Vagina (tissue), 2 donors: ENCODE measurements around the gene ZNF440. TPM values are rescaled to one million over a fixed set of nuclear protein-coding genes. Genes with fewer than 3 reads are reported as not detected.

Experiments used
- DNase-seq, 2 donors: peaks; one replicate each; pipeline ENCODE4 v3.0.0-alpha.2; 2017; ENCODE audit errors: extremely low spot score in 2 of 2
- H3K27ac ChIP-seq: fragments of 200-600 bp; sonication (generic); one replicate; pipeline ENCODE4 v1.5.1; 2019
- H3K27me3 ChIP-seq: fragments of 200-600 bp; sonication (generic); one replicate; pipeline ENCODE4 v1.5.1; 2019
- H3K36me3 ChIP-seq, 2 donors: fragments of 200-600 bp; sonication (generic); one replicate each; pipeline ENCODE4 v1.5.1; 2017 to 2019
- H3K4me1 ChIP-seq: fragments of 200-600 bp; sonication (generic); one replicate; pipeline ENCODE4 v1.5.1; 2019
- H3K4me3 ChIP-seq, 2 donors: fragments of 200-600 bp; sonication (generic); 1 replicate in 1 of 2; 2 replicates in 1 of 2; pipeline ENCODE4 v1.5.1; 2016 to 2019
- H3K9me3 ChIP-seq: fragments of 200-600 bp; sonication (generic); one replicate; pipeline ENCODE4 v1.5.1; 2019
- CTCF ChIP-seq, 3 experiments: fragments of 450-650 bp in 2 of 3; fragments of 200-600 bp in 1 of 3; sonication (generic) in 1 of 3; IDR thresholded peaks; one replicate each; pipeline ENCODE4 v1.5.1; 2017 to 2019; ENCODE audit warnings: antibody characterized with exemption in 3 of 3, mild to moderate bottlenecking in 2 of 3, moderate library complexity in 2 of 3
- POLR2A ChIP-seq, 2 donors: fragments of 450-650 bp; IDR thresholded peaks; one replicate each; pipeline ENCODE4 v1.6.1; 2017; ENCODE audit warnings: antibody characterized with exemption in 2 of 2, mild to moderate bottlenecking in 2 of 2, moderate library complexity in 2 of 2
- POLR2AphosphoS5 ChIP-seq, 2 donors: sonication (generic); formaldehyde crosslinking; IDR thresholded peaks; one replicate each; pipeline ENCODE4 v1.9.0; 2017; ENCODE audit warnings: antibody characterized with exemption in 2 of 2, mild to moderate bottlenecking in 2 of 2, low read depth in 1 of 2; ENCODE audit not compliant: insufficient read depth in 1 of 2
- intact Hi-C: fragments of 100-400 bp; cut with DNase I; formaldehyde crosslinking; loops from one replicate; pipeline ENCODE4 v1.15.1; 2023
- total RNA-seq: library from RNA; depleted of rRNA; stranded (reverse); fragments of >200 nt; gene quantifications from one replicate; pipeline ENCODE4 v1.2.3, GENCODE V29; 2016

Gene ZNF440
- total RNA-seq, 1 donor from 2014 or later: 21.4 TPM

- H3K9me3 ChIP-seq: peaks cover 73% of the 10 kb centered on the region
- no peaks in the 10 kb centered on the region for H3K27me3 ChIP-seq
- TF ChIP-seq POLR2A (IDR thresholded peaks at IDR 0.05) (no peak), POLR2AphosphoS5 (IDR thresholded peaks at IDR 0.05; ENCODE audit: insufficient read depth in 1 of 2, low read depth in 1 of 2) (no peak), CTCF (IDR thresholded peaks at IDR 0.05) (no peak)
- intact Hi-C loops: no loop called here
- H3K36me3 ChIP-seq: peaks cover 14 to 63% of the 10 kb centered on the region in 2 donors
- H3K4me1 ChIP-seq: no peaks in the 10 kb centered on the region
- no peak overlapping the region for H3K4me3 ChIP-seq
- no peak for DNase-seq
- H3K27ac ChIP-seq: no peak overlapping the region
These were observed 33.5 kb upstream of the ZNF440 start for GRCh38 chr19:11780431-11781020.

GRCh38 chr19:11781295-11782057 lies 32.6 kb upstream of the ZNF440 start:
- DNase-seq: no peak
- no peaks in the 10 kb centered on the region for H3K4me1 ChIP-seq
- intact Hi-C loops: no loop called here
- H3K4me3 ChIP-seq: no peak overlapping the region
- H3K27ac ChIP-seq: no peak overlapping the region
- no peak for TF ChIP-seq CTCF (IDR thresholded peaks at IDR 0.05)
- TF ChIP-seq POLR2A (IDR thresholded peaks at IDR 0.05): no peak
- TF ChIP-seq POLR2AphosphoS5 (IDR thresholded peaks at IDR 0.05; ENCODE audit: insufficient read depth in 1 of 2, low read depth in 1 of 2): no peak
- peaks cover 14 to 63% of the 10 kb centered on the region in 2 donors for H3K36me3 ChIP-seq
- no peaks in the 10 kb centered on the region for H3K27me3 ChIP-seq
- H3K9me3 ChIP-seq: peaks cover 68% of the 10 kb centered on the region

GRCh38 chr19:11783767-11784166 lies 30.3 kb upstream of the ZNF440 start:
- H3K9me3 ChIP-seq: peaks cover 50% of the 10 kb centered on the region

GRCh38 chr19:11784356-11784755 lies 29.7 kb upstream of the ZNF440 start:
- DNase-seq: no peak
- Histone ChIP-seq H3K4me3 (no peak overlapping the region), H3K36me3 (peaks cover 10 to 35% of the 10 kb centered on the region in 2 donors), H3K4me1 (no peaks in the 10 kb centered on the region), H3K9me3 (peaks cover 49% of the 10 kb centered on the region), H3K27ac (no peak overlapping the region), H3K27me3 (no peaks in the 10 kb centered on the region)
- TF ChIP-seq POLR2A (IDR thresholded peaks at IDR 0.05): no peak
- no peak for TF ChIP-seq CTCF (IDR thresholded peaks at IDR 0.05)
- TF ChIP-seq POLR2AphosphoS5 (IDR thresholded peaks at IDR 0.05; ENCODE audit: insufficient read depth in 1 of 2, low read depth in 1 of 2): no peak
- intact Hi-C loops: no loop called here

More at GRCh38 chr19:11783767-11784166, 30.3 kb upstream of the ZNF440 start:
- Histone ChIP-seq H3K36me3 (peaks cover 10 to 41% of the 10 kb centered on the region in 2 donors), H3K27me3 (no peaks in the 10 kb centered on the region), H3K27ac (no peak overlapping the region), H3K4me1 (no peaks in the 10 kb centered on the region), H3K4me3 (no peak overlapping the region)
- intact Hi-C loops: no loop called here
- TF ChIP-seq POLR2A (IDR thresholded peaks at IDR 0.05): no peak
- no peak for TF ChIP-seq POLR2AphosphoS5 (IDR thresholded peaks at IDR 0.05; ENCODE audit: insufficient read depth in 1 of 2, low read depth in 1 of 2)
- TF ChIP-seq CTCF (IDR thresholded peaks at IDR 0.05): no peak
- no peak for DNase-seq

GRCh38 chr19:11787536-11787935 lies 26.5 kb upstream of the ZNF440 start:
- Histone ChIP-seq H3K36me3 (peaks cover 0 to 3% of the 10 kb centered on the region in 2 donors), H3K27ac (no peak overlapping the region), H3K4me3 (no peak overlapping the region), H3K9me3 (peaks cover 23% of the 10 kb centered on the region), H3K4me1 (no peaks in the 10 kb centered on the region), H3K27me3 (no peaks in the 10 kb centered on the region)
- TF ChIP-seq POLR2AphosphoS5 (IDR thresholded peaks at IDR 0.05; ENCODE audit: insufficient read depth in 1 of 2, low read depth in 1 of 2): no peak
- no peak for TF ChIP-seq CTCF (IDR thresholded peaks at IDR 0.05)
- TF ChIP-seq POLR2A (IDR thresholded peaks at IDR 0.05): no peak
- DNase-seq: no peak
- intact Hi-C loops: no loop called here
